ENCODE results near the gene SERPINB13.

DNA sequence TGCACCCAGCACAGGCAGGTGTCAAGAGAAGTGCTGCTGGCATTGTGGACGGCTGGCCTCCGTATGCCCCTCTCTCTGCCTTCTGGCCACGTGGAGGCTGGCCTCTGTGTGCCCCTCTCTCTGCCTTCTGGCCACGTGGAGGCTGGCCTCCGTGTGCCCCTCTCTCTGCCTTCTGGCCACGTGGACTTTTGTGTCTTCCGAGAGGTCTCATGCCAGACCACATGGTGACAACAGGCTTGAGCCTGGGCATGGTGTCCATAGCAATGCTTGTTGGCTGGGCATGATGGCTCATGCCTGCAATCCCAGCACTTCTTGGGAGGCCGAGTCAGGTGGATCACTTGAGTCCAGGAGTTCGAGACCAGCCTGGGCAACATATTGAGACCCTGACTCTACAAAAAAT, 19.3 kb upstream of the SERPINB13 start:
- TF ChIP-seq POLR2AphosphoS5 (IDR thresholded peaks at IDR 0.05; ENCODE audit: low read depth, low read length) (no peak), POLR2A (IDR thresholded peaks at IDR 0.05; ENCODE audit: low read depth, low read length) (no peak)
